Sigmoid colon (tissue), 7 donors: ENCODE data around the gene EEF1A2. TPM values are rescaled to one million over a fixed set of nuclear protein-coding genes. Genes with fewer than 3 reads are reported as not detected.
A peak's percentile ranks its signal among the peaks of the same experiment; 100 is the strongest.

Experiments used
- DNase-seq: peaks from one replicate; pipeline ENCODE4 v3.0.0-alpha.2; 2019
- H3K27ac ChIP-seq, 4 donors: fragments of 200-600 bp; sonication (generic); one replicate each; pipeline ENCODE4 v1.5.1; 2016 to 2019; ENCODE audit warnings: mild to moderate bottlenecking in 1 of 4
- H3K27me3 ChIP-seq, 3 donors: fragments of 200-600 bp; sonication (generic); one replicate each; pipeline ENCODE4 v1.5.1; 2019; ENCODE audit warnings: mild to moderate bottlenecking in 1 of 3
- H3K36me3 ChIP-seq, 4 donors: fragments of 200-600 bp; sonication (generic); one replicate each; pipeline ENCODE4 v1.5.1; 2016 to 2019
- H3K4me1 ChIP-seq, 4 donors: fragments of 200-600 bp; sonication (generic); one replicate each; pipeline ENCODE4 v1.5.1; 2017 to 2019
- H3K4me3 ChIP-seq, 4 donors: fragments of 200-600 bp; sonication (generic); one replicate each; pipeline ENCODE4 v1.5.1; 2017 to 2019; ENCODE audit warnings: mild to moderate bottlenecking in 2 of 4, moderate library complexity in 1 of 4
- H3K9me3 ChIP-seq, 4 donors: fragments of 200-600 bp in 3 of 4; sonication (generic) in 3 of 4; one replicate each; pipeline versions ENCODE4 v1.5.1 to v1.6.1; 2013 to 2019
- CTCF ChIP-seq, 4 experiments: fragments of 450-650 bp in 3 of 4; fragments of 200-600 bp in 1 of 4; IDR thresholded peaks; one replicate each; pipeline ENCODE4 v1.5.1; 2016 to 2019; ENCODE audit warnings: antibody characterized with exemption in 4 of 4, mild to moderate bottlenecking in 3 of 4, moderate library complexity in 2 of 4
- EP300 ChIP-seq, 4 donors: sonication (generic); formaldehyde crosslinking; IDR thresholded peaks; one replicate each; pipeline ENCODE4 v1.6.1; 2017; ENCODE audit warnings: antibody characterized with exemption in 4 of 4
- POLR2A ChIP-seq, 2 donors: fragments of 450-650 bp; IDR thresholded peaks; one replicate each; pipeline ENCODE4 v1.6.1; 2016; ENCODE audit warnings: antibody characterized with exemption in 2 of 2, mild to moderate bottlenecking in 2 of 2, moderate library complexity in 2 of 2
- POLR2AphosphoS5 ChIP-seq, 4 donors: sonication (generic); formaldehyde crosslinking; IDR thresholded peaks; one replicate each; pipeline ENCODE4 v1.6.1; 2017; ENCODE audit warnings: antibody characterized with exemption in 4 of 4
- WGBS, 2 donors: extraction: QIAGEN DNeasy Blood & Tissue Kit; methylation state at CpG; one replicate each; pipeline ENCODE4 v1.1.7; 2013; 5-methylcytosine and 5-hydroxymethylcytosine counted together
- intact Hi-C: fragments of 100-400 bp; cut with DNase I; formaldehyde crosslinking; loops from one replicate; pipeline ENCODE4 v1.15.1; 2023
- polyA plus RNA-seq, 3 donors: library from polyadenylated mRNA; stranded (reverse); fragments of 200-250 nt; gene quantifications; one replicate each; pipeline ENCODE4 v1.2.3, GENCODE V29; 2013
- total RNA-seq, 4 donors: library from RNA; depleted of rRNA; stranded (reverse); fragments of >200 nt; gene quantifications; one replicate each; pipeline ENCODE4 v1.1.0, GENCODE V29; 2016
- donor health status: healthy with polysubstance abuse.
- donor health status: Bipolar disorder and iron deficiency.
- donor health status: healthy.

Gene EEF1A2
- total and polyA plus RNA-seq, 7 donors: 2.8 to 14.3 (median 7.8) TPM

- intact Hi-C loops: no loop called here
- 45 to 69% methylated on average over 3 of the region's 3 CpGs for whole genome bisulfite sequencing, 2 donors
- Histone ChIP-seq H3K9me3 (no peaks in the 10 kb centered on the region), H3K27ac (no peak overlapping the region), H3K36me3 (peaks cover 0 to 3% (median 0%) of the 10 kb centered on the region in 4 donors), H3K27me3 (no peaks in the 10 kb centered on the region), H3K4me3 (no peak overlapping the region), H3K4me1 (peaks cover 0 to 23% (median 18%) of the 10 kb centered on the region in 4 donors)
- DNase-seq: no peak
- TF ChIP-seq POLR2A (IDR thresholded peaks at IDR 0.05) (no peak), POLR2AphosphoS5 (IDR thresholded peaks at IDR 0.05) (no peak), CTCF (IDR thresholded peaks at IDR 0.05) (no peak), EP300 (IDR thresholded peaks at IDR 0.05) (no peak)
Measured at GRCh38 chr20:63525185-63525584, 26.3 kb upstream of the EEF1A2 start.

DNA sequence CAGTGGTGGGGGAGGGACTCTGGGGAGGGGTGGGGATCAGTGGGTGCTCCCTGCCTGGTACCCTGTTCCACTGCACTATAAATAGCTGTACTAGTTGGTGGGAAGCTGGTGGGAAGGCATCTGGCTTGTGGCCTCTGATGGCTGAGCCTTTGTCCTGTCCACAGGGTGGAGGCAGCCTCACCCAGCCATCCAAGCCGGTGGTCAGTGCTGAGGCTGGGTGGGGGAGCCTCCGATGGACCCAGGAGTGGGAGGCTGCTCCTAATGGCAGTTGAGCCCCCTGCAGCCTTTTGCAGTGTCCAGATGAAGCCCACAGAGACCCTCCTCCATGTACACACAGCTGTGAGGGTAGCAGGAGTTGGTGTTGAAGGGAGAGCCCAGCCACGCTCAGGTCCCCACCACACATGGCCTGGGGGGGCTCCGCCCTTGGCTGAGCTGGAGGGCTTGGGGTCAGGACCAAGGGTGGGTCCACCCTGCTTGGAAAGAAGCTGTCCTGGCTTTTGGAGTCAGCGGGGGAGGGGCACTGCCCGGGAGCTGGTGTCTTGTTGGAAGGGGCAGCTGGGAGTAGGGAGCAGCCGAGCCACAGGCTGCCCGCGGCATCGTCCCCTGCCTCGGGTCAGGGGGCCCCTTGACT, 24.2 kb upstream of the EEF1A2 start:
- no peak for DNase-seq
- H3K9me3 ChIP-seq: no peaks in the 10 kb centered on the region
- H3K27ac ChIP-seq: no peak overlapping the region
- 89 to 97% methylated on average over 11 of the region's 11 CpGs for WGBS, 2 donors
- H3K27me3 ChIP-seq: no peaks in the 10 kb centered on the region
- no peak overlapping the region for H3K4me3 ChIP-seq
- peaks cover 0 to 36% (median 28%) of the 10 kb centered on the region in 4 donors for H3K4me1 ChIP-seq
- peaks cover 0 to 3% (median 0%) of the 10 kb centered on the region in 4 donors for H3K36me3 ChIP-seq
- intact Hi-C loops: loop anchor here (5.0 kb wide), 2 partner anchors 134 to 449 kb away; partner anchors contain the start of gene RTEL1
- TF ChIP-seq EP300 (IDR thresholded peaks at IDR 0.05): no peak
- TF ChIP-seq POLR2AphosphoS5 (IDR thresholded peaks at IDR 0.05): no peak
- no peak for TF ChIP-seq CTCF (IDR thresholded peaks at IDR 0.05)
- TF ChIP-seq POLR2A (IDR thresholded peaks at IDR 0.05): no peak

DNA sequence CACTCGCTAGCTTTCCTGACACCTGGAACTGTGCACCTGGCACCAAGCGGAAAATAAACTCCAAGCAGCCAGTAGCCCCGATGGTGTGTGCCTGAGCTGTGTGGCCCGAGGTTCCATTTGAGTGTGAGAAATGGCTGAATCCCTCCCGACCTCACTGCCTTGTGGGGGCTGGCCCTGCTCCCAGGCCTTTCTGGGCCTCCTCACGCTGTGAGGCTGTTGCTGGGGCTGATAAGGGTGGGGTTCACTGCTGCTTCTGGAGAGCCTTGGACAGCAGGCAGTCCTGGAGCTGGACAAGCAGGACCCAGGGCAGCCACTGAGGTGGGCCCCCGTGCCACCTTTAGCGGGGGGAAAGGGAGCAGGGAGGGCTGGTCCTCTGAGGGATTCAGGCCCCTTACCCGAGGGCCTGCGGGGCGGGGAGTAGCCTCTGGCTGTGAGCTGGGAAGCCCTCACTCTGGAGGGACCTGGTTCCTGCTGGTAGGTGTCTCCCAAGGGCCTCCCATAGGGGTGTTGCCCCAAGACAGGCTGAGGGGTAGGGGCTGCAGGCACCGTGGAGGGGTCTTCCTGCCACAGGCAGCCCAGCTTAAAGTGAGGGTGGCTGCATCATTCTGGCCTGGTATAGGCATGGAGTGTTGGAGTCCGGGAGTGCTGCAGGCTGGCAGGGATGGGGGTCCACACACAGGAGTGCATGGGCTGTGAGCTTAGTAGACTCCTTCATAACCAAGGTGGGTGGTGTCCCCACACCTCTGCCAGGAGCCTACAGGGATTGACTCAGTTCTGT, 23.4 kb upstream of the EEF1A2 start:
- Histone ChIP-seq H3K27me3 (no peaks in the 10 kb centered on the region), H3K4me1 (peaks cover 0 to 36% (median 28%) of the 10 kb centered on the region in 4 donors), H3K4me3 (peak overlapping the region in 2 of 4 donors; percentile 93 to 94), H3K27ac (no peak overlapping the region), H3K9me3 (no peaks in the 10 kb centered on the region), H3K36me3 (peaks cover 0 to 3% (median 0%) of the 10 kb centered on the region in 4 donors)
- TF ChIP-seq CTCF (IDR thresholded peaks at IDR 0.05) (no peak), POLR2A (IDR thresholded peaks at IDR 0.05) (no peak), EP300 (IDR thresholded peaks at IDR 0.05) (no peak), POLR2AphosphoS5 (IDR thresholded peaks at IDR 0.05) (no peak)
- no peak for DNase-seq
- intact Hi-C loops: loop anchor here (5.0 kb wide), 2 partner anchors 135 to 450 kb away; partner anchors contain the start of gene RTEL1
- WGBS, 2 donors: 44 to 72% methylated on average over 13 of the region's 13 CpGs

GRCh38 chr20:63521602-63522001, 22.7 kb upstream of the EEF1A2 start:
- intact Hi-C loops: loop anchor here (5.0 kb wide), 2 partner anchors 136 to 451 kb away; partner anchors contain the start of gene RTEL1
- H3K27me3 ChIP-seq: no peaks in the 10 kb centered on the region
- H3K27ac ChIP-seq: peak overlapping the region; percentile 89 to 98 (median 94)
- H3K4me1 ChIP-seq: peaks cover 0 to 36% (median 28%) of the 10 kb centered on the region in 4 donors
- no peak for DNase-seq
- peaks cover 0 to 3% (median 0%) of the 10 kb centered on the region in 4 donors for H3K36me3 ChIP-seq
- H3K9me3 ChIP-seq: no peaks in the 10 kb centered on the region
- 10 to 43% methylated on average over 23 of the region's 23 CpGs for WGBS, 2 donors
- H3K4me3 ChIP-seq: peak overlapping the region; percentile 69 to 97 (median 94)
- TF ChIP-seq POLR2A (IDR thresholded peaks at IDR 0.05): no peak
- TF ChIP-seq EP300 (IDR thresholded peaks at IDR 0.05): no peak
- TF ChIP-seq CTCF (IDR thresholded peaks at IDR 0.05): no peak
- TF ChIP-seq POLR2AphosphoS5 (IDR thresholded peaks at IDR 0.05): no peak
